Measurements from ENCODE around the gene STXBP6.

DNA sequence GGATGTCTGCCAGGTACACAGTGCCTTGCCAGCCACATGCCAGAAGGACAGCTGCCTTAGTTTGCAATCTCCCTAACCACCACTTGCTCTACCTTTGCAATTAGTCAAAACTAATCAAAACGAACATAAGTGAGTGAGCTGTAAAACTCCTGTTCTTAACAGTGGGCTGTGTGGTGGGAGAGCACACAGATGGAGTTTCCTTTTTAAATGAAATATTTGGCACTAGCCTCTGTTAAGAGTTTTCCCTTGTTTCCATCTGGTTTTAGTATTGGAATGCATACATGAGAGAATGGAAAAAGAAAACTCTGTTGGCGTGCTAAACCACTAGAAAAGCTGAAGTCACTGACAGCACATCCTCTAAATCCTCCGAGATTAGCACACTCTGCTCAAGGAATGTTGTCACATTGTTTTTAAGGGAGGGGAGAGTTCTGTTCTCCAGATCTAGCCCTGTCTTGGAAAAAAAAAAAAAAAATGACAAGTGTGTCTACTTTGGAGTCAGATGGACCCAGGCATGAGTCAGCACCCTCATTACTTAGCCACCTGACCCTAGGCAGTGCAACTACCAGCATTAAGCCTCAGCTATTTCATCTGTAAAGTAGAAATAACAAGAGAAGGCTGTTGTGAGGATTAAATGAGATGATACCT lies 83.9 kb downstream of the STXBP6 start:
- TF ChIP-seq, protein P1, sequence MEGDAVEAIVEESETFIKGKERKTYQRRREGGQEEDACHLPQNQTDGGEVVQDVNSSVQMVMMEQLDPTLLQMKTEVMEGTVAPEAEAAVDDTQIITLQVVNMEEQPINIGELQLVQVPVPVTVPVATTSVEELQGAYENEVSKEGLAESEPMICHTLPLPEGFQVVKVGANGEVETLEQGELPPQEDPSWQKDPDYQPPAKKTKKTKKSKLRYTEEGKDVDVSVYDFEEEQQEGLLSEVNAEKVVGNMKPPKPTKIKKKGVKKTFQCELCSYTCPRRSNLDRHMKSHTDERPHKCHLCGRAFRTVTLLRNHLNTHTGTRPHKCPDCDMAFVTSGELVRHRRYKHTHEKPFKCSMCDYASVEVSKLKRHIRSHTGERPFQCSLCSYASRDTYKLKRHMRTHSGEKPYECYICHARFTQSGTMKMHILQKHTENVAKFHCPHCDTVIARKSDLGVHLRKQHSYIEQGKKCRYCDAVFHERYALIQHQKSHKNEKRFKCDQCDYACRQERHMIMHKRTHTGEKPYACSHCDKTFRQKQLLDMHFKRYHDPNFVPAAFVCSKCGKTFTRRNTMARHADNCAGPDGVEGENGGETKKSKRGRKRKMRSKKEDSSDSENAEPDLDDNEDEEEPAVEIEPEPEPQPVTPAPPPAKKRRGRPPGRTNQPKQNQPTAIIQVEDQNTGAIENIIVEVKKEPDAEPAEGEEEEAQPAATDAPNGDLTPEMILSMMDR (IDR thresholded peaks at IDR 0.05) = peak in 1 of 7 experiments; percentile 11
- TF ChIP-seq POLR2A (IDR thresholded peaks at IDR 0.05) = no peak

Data from body of pancreas (tissue), 4 donors.